ENCODE results near the gene MSRB1.

- TF ChIP-seq POLR2AphosphoS5 (IDR thresholded peaks at IDR 0.05; ENCODE audit: low read depth) (no peak), SPI1 (IDR thresholded peaks at IDR 0.05; ENCODE audit: borderline replicate concordance, low read depth) (no peak)
- TF ChIP-seq, protein P1, sequence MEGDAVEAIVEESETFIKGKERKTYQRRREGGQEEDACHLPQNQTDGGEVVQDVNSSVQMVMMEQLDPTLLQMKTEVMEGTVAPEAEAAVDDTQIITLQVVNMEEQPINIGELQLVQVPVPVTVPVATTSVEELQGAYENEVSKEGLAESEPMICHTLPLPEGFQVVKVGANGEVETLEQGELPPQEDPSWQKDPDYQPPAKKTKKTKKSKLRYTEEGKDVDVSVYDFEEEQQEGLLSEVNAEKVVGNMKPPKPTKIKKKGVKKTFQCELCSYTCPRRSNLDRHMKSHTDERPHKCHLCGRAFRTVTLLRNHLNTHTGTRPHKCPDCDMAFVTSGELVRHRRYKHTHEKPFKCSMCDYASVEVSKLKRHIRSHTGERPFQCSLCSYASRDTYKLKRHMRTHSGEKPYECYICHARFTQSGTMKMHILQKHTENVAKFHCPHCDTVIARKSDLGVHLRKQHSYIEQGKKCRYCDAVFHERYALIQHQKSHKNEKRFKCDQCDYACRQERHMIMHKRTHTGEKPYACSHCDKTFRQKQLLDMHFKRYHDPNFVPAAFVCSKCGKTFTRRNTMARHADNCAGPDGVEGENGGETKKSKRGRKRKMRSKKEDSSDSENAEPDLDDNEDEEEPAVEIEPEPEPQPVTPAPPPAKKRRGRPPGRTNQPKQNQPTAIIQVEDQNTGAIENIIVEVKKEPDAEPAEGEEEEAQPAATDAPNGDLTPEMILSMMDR (IDR thresholded peaks at IDR 0.05; ENCODE audit: insufficient read depth, low read length) = no peak
Observed at GRCh38 chr16:1946495-1947368, 3.7 kb upstream of the MSRB1 start.

All from HL-60 (cell line).